K562 (cell line): ENCODE data around the gene ARF1. TPM values are rescaled to one million over a fixed set of nuclear protein-coding genes. Genes with fewer than 3 reads are reported as not detected.
A peak's percentile ranks its signal among the peaks of the same experiment; 100 is the strongest.

ENCODE experiments used
- BRD4 ChIP-seq: fragments of 200-600 bp; sonication (generic); IDR thresholded peaks from 2 replicates; pipeline ENCODE4 v1.6.1; 2017; ENCODE audit warnings: inconsistent platforms
- CBX1 ChIP-seq: sonication (generic); IDR thresholded peaks from 2 replicates; pipeline ENCODE4 v1.6.1; 2016; ENCODE audit warnings: antibody characterized with exemption, low read depth, mild to moderate bottlenecking
- E2F6 ChIP-seq, 2 experiments: IDR thresholded peaks; 2 replicates each; pipeline ENCODE4 v1.6.1; 2011; ENCODE audit warnings: borderline replicate concordance in 1 of 2, control low read depth in 1 of 2, low read depth in 1 of 2, low read length in 1 of 2, mild to moderate bottlenecking in 1 of 2, mixed read lengths in 1 of 2, moderate library complexity in 1 of 2; ENCODE audit not compliant: insufficient read depth in 1 of 2, insufficient read length in 1 of 2, poor library complexity in 1 of 2, severe bottlenecking in 1 of 2; ENCODE audit errors: extremely low read depth in 1 of 2
- ERF ChIP-seq: fragments of 450-650 bp; formaldehyde crosslinking; IDR thresholded peaks from 2 replicates; pipeline ENCODE4 v1.4.0; 2020; ENCODE audit warnings: mild to moderate bottlenecking, mixed read lengths
- ETV1 ChIP-seq: fragments of 450-650 bp; conservative IDR thresholded peaks from 2 replicates; pipeline ENCODE4 v1.6.1; 2016; ENCODE audit warnings: missing genetic modification characterization, control low read depth, low read depth, missing compliant biosample characterization
- MAZ ChIP-seq, 2 experiments: fragments of 450-650 bp in 1 of 2; sonication (generic) in 1 of 2; formaldehyde crosslinking; IDR thresholded peaks in 1 of 2; conservative IDR thresholded peaks in 1 of 2; 2 replicates each; pipeline versions ENCODE4 v1.4.0 to v1.5.0; 2020; ENCODE audit warnings: mild to moderate bottlenecking in 1 of 2, missing genetic modification reagents in 1 of 2
- MTA1 ChIP-seq: fragments of 450-650 bp; IDR thresholded peaks from 2 replicates; pipeline ENCODE4 v1.6.1; 2017; ENCODE audit warnings: borderline replicate concordance
- POLR2AphosphoS5 ChIP-seq: IDR thresholded peaks from 2 replicates; pipeline ENCODE4 v1.6.1; 2011; ENCODE audit warnings: mild to moderate bottlenecking, low read depth, low read length, moderate library complexity; ENCODE audit not compliant: control insufficient read depth, insufficient read depth
- SAFB ChIP-seq: fragments of 200-400 bp; formaldehyde crosslinking; IDR thresholded peaks from 2 replicates; pipeline ENCODE4 v1.6.1; 2017; ENCODE audit warnings: low read depth, low read length, borderline replicate concordance
- SRF ChIP-seq, 2 experiments: fragments of 250-450, 450-650 bp in 1 of 2; sonication (Bioruptor Pico) in 1 of 2; sonication (generic) in 1 of 2; formaldehyde crosslinking; IDR thresholded peaks; 2 replicates each; pipeline versions ENCODE4 v1.5.0 to v1.5.1; 2020 to 2022; ENCODE audit warnings: mild to moderate bottlenecking in 1 of 2, missing genetic modification reagents in 1 of 2
- SUPT5H ChIP-seq: fragments of 450-650 bp; IDR thresholded peaks from 2 replicates; pipeline ENCODE4 v1.6.1; 2016
- TAL1 ChIP-seq: fragments of 450-650 bp; IDR thresholded peaks from 2 replicates; pipeline ENCODE4 v1.6.1; 2016; ENCODE audit warnings: mild to moderate bottlenecking
- ZBED1 ChIP-seq: IDR thresholded peaks from 2 replicates; pipeline ENCODE4 v1.6.1; 2014
- ZBTB7A ChIP-seq: IDR thresholded peaks from 2 replicates; pipeline ENCODE4 v1.6.1; 2011; ENCODE audit warnings: low read depth, mild to moderate bottlenecking, low read length, moderate library complexity, borderline replicate concordance; ENCODE audit not compliant: control insufficient read depth
- ZC3H4 ChIP-seq: sonication (generic); formaldehyde crosslinking; IDR thresholded peaks from 2 replicates; pipeline ENCODE4 v1.9.0; 2021; ENCODE audit warnings: missing genetic modification reagents, borderline replicate concordance
- ZNF764 ChIP-seq: fragments of 250-450 bp; sonication (Bioruptor Pico); IDR thresholded peaks from 2 replicates; pipeline ENCODE4 v1.4.0; 2020; ENCODE audit warnings: low read depth, mild to moderate bottlenecking, moderate library complexity
- polyA plus RNA-seq, 8 experiments: library from polyadenylated mRNA; depleted of rRNA in 4 of 8; stranded (reverse) in 5 of 8; unstranded in 3 of 8; fragments of >200 nt; fragmentation: Nextera tagmentation in 2 of 8; fragmentation: Illumina TruSeq in 1 of 8; extraction: Ambion mirVana in 2 of 8; extraction: Trizol in 1 of 8; gene quantifications; 2 replicates each; pipeline versions ENCODE4 v1.2.1 to v1.2.3, GENCODE V29; 2011 to 2014; ENCODE audit warnings: inconsistent platforms in 1 of 8, missing spikeins in 1 of 8
- total RNA-seq, 7 experiments: library from RNA; depleted of rRNA in 6 of 7; stranded (reverse); fragments of >200 nt in 6 of 7; fragmentation: Illumina TruSeq in 2 of 7; extraction: Trizol in 2 of 7; gene quantifications; 2 replicates each; pipeline versions ENCODE4 v1.2.1 to v1.2.3, GENCODE V29; 2011 to 2021; ENCODE audit warnings: low replicate concordance in 1 of 7
- TF ChIP-seq, protein P1 (sequence below): fragments of 250-450 bp; sonication (Bioruptor Pico); IDR thresholded peaks from 2 replicates; pipeline ENCODE4 v1.4.0; 2020; ENCODE audit warnings: mild to moderate bottlenecking
- TF ChIP-seq, protein P2 (sequence below): fragments of 450-650 bp; IDR thresholded peaks from 2 replicates; pipeline ENCODE4 v1.6.1; 2016; ENCODE audit warnings: borderline replicate concordance

Gene ARF1
- total and polyA plus RNA-seq, 9 of the 15 experiments (the other 6 are each of a cell fraction or from before 2014, with no cell fraction given), result 69.8 to 593 (median 325) TPM

GRCh38 chr1:228139931-228140723 is 57.6 kb downstream of the ARF1 start, which contains the start of gene GUK1 (continued):
- peak; percentile 71 for TF ChIP-seq ZBTB7A
- TF ChIP-seq SAFB, result peak; percentile 31; the same call in 1 of the 2 replicates
- peak; percentile 84 for TF ChIP-seq SUPT5H
- TF ChIP-seq ETV1, result peak; percentile 51
- no peak for TF ChIP-seq TAL1
- peak; percentile 34; the same call in 1 of the 2 replicates for TF ChIP-seq CBX1
- peak; percentile 89 for TF ChIP-seq POLR2AphosphoS5
- peak; percentile 10 to 37 for TF ChIP-seq E2F6 (IDR thresholded peaks at IDR 0.05; ENCODE audit: borderline replicate concordance in 1 of 2, extremely low read depth in 1 of 2, insufficient read depth in 1 of 2, insufficient read length in 1 of 2, low read depth in 1 of 2, low read length in 1 of 2, poor library complexity in 1 of 2, severe bottlenecking in 1 of 2)
- TF ChIP-seq, protein P1, sequence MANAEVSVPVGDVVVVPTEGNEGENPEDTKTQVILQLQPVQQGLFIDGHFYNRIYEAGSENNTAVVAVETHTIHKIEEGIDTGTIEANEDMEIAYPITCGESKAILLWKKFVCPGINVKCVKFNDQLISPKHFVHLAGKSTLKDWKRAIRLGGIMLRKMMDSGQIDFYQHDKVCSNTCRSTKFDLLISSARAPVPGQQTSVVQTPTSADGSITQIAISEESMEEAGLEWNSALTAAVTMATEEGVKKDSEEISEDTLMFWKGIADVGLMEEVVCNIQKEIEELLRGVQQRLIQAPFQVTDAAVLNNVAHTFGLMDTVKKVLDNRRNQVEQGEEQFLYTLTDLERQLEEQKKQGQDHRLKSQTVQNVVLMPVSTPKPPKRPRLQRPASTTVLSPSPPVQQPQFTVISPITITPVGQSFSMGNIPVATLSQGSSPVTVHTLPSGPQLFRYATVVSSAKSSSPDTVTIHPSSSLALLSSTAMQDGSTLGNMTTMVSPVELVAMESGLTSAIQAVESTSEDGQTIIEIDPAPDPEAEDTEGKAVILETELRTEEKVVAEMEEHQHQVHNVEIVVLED (CRISPR knock-in tag), result peak; percentile 87
- peak; percentile 99 for TF ChIP-seq ZBED1
- peak; percentile 87 for TF ChIP-seq ERF (CRISPR knock-in tag)
- TF ChIP-seq MAZ (CRISPR knock-in tag; conservative IDR thresholded peaks at IDR 0.05 in 1 of 2, IDR thresholded peaks at IDR 0.05 in 1 of 2), result peak; percentile 86 to 95
- no peak for TF ChIP-seq ZC3H4 (CRISPR knock-in tag)
- peak; percentile 35 to 87; a peak in 2 of 4 replicates for TF ChIP-seq SRF (CRISPR knock-in tag; IDR thresholded peaks at IDR 0.05)
- peak; percentile 98 for TF ChIP-seq MTA1
- peak; percentile 25; the same call in 1 of the 2 replicates for TF ChIP-seq BRD4
- TF ChIP-seq ZNF764 (CRISPR knock-in tag), result no peak
- TF ChIP-seq, protein P2, sequence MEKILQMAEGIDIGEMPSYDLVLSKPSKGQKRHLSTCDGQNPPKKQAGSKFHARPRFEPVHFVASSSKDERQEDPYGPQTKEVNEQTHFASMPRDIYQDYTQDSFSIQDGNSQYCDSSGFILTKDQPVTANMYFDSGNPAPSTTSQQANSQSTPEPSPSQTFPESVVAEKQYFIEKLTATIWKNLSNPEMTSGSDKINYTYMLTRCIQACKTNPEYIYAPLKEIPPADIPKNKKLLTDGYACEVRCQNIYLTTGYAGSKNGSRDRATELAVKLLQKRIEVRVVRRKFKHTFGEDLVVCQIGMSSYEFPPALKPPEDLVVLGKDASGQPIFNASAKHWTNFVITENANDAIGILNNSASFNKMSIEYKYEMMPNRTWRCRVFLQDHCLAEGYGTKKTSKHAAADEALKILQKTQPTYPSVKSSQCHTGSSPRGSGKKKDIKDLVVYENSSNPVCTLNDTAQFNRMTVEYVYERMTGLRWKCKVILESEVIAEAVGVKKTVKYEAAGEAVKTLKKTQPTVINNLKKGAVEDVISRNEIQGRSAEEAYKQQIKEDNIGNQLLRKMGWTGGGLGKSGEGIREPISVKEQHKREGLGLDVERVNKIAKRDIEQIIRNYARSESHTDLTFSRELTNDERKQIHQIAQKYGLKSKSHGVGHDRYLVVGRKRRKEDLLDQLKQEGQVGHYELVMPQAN, result peak; percentile 80
